H1 (cell line): ENCODE data around the gene CCDC8. TPM values are rescaled to one million over a fixed set of nuclear protein-coding genes. Genes with fewer than 3 reads are reported as not detected.

Experiments used
- HDAC6 ChIP-seq: IDR thresholded peaks from one replicate; pipeline ENCODE4 v1.7.1; 2012; ENCODE audit warnings: low read depth, mild to moderate bottlenecking, inconsistent platforms, low read length, moderate library complexity
- KDM1A ChIP-seq: fragments of 200-600, 300-600 bp; sonication (generic); IDR thresholded peaks from 2 replicates; pipeline ENCODE4 v1.7.1; 2016; ENCODE audit warnings: mild to moderate bottlenecking, low read length, borderline replicate concordance
- YY1 ChIP-seq: IDR thresholded peaks from 2 replicates; pipeline ENCODE4 v1.6.1; 2011; ENCODE audit warnings: low read depth, mild to moderate bottlenecking, low read length
- polyA plus RNA-seq, 7 experiments: library from polyadenylated mRNA; depleted of rRNA in 3 of 7; stranded (reverse) in 5 of 7; unstranded in 2 of 7; fragments of >200 nt in 5 of 7; fragments of 200-250 nt in 2 of 7; gene quantifications; 1 replicate in 5 of 7; 2 replicates in 1 of 7; 4 replicates in 1 of 7; pipeline versions ENCODE4 v1.2.1 to v1.2.3, GENCODE V29; 2011 to 2013; ENCODE audit warnings: missing spikeins in 2 of 7, mixed read lengths in 2 of 7
- total RNA-seq: library from RNA; stranded (reverse); fragmentation: NEBNext Ultra II Directional; extraction: Animal tissue kit (Norgen Biotek cat#: 25700); gene quantifications from 2 replicates; pipeline ENCODE4 v1.2.1, GENCODE V29; 2021

CCDC8 gene
- total and polyA plus RNA-seq, 2 of the 8 experiments (the other 6 are each of a cell fraction or from before 2014, with no cell fraction given), result 4.9 to 13.6 TPM

- no peak for TF ChIP-seq HDAC6
- TF ChIP-seq KDM1A, result peak; percentile 87; the same call in 1 of the 2 replicates
- TF ChIP-seq YY1, result no peak
Observed at GRCh38 chr19:46394402-46394797, 19.0 kb downstream of the CCDC8 start (continued).
